Panc1 (cell line): Measurements from ENCODE around the gene PDZRN4. TPM values are rescaled to one million over a fixed set of nuclear protein-coding genes. Genes with fewer than 3 reads are reported as not detected.

Experiments used
- ATAC-seq: fragments of 200-7000 bp; cut with Tn5 transposase; 2 replicates; pipeline ENCODE4 v1.9.1; 2020; ENCODE audit warnings: mild to moderate bottlenecking, moderate library complexity
- BruUV-seq: library from RNA; stranded (reverse); fragments of 400-500 nt; replicated peaks from 2 replicates; lab custom pipeline; 2021; lab: Mats Ljungman, UMichigan
- CTCF ChIA-PET: fragments of 300-600 bp; sonication (Branson Sonifier 250); formaldehyde crosslinking; loops from one replicate; lab custom pipeline; 2022; ENCODE audit warnings: antibody characterized with exemption; lab: Charles Lee
- POLR2A ChIA-PET: fragments of 300-600 bp; sonication (Branson Sonifier 250); formaldehyde crosslinking; loops from one replicate; lab custom pipeline; 2022; ENCODE audit warnings: antibody characterized with exemption; lab: Charles Lee
- DNase-seq: peaks from one replicate; pipeline ENCODE4 v3.0.0-alpha.2; 2010; ENCODE audit warnings: low read depth, low spot score
- H3K27ac ChIP-seq: 2 replicates; pipeline ENCODE4 v1.5.1; 2011; ENCODE audit warnings: mild to moderate bottlenecking, low read length, inconsistent platforms
- H3K27me3 ChIP-seq: fragments of 200-500 bp; sonication (Bioruptor generic); 2 replicates; pipeline ENCODE4 v1.6.0; 2014; ENCODE audit warnings: low read length, inconsistent platforms; ENCODE audit not compliant: control insufficient read depth, insufficient read depth
- H3K36me3 ChIP-seq: fragments of 200-500 bp; sonication (Bioruptor generic); 2 replicates; pipeline ENCODE4 v1.5.1; 2014; ENCODE audit warnings: inconsistent platforms, mild to moderate bottlenecking, low read length, moderate library complexity; ENCODE audit not compliant: control insufficient read depth, insufficient read depth
- H3K4me1 ChIP-seq: 2 replicates; pipeline ENCODE4 v1.5.1; 2011; ENCODE audit warnings: inconsistent platforms, mild to moderate bottlenecking, low read length, moderate library complexity; ENCODE audit not compliant: control insufficient read depth, insufficient read depth
- H3K4me3 ChIP-seq, 2 experiments: 2 replicates each; pipeline ENCODE4 v1.5.1; 2011 to 2012; ENCODE audit warnings: low read depth in 2 of 2, low read length in 2 of 2, mild to moderate bottlenecking in 2 of 2, inconsistent platforms in 1 of 2, moderate library complexity in 1 of 2
- H3K9me3 ChIP-seq: fragments of 200-500 bp; sonication (Bioruptor generic); 2 replicates; pipeline ENCODE4 v1.5.1; 2014; ENCODE audit warnings: low read depth, mild to moderate bottlenecking, inconsistent platforms, low read length, moderate library complexity; ENCODE audit not compliant: control insufficient read depth, insufficient read depth
- POLR2AphosphoS5 ChIP-seq: IDR thresholded peaks from 2 replicates; pipeline ENCODE4 v1.6.1; 2012; ENCODE audit warnings: mild to moderate bottlenecking, low read depth, low read length, moderate library complexity
- SIN3A ChIP-seq: IDR thresholded peaks from 2 replicates; pipeline ENCODE4 v1.6.1; 2012; ENCODE audit warnings: low read depth, mild to moderate bottlenecking, low read length, moderate library complexity, borderline replicate concordance; ENCODE audit not compliant: insufficient read depth
- TCF7L2 ChIP-seq: IDR thresholded peaks from 2 replicates; pipeline ENCODE4 v1.6.1; 2011; ENCODE audit warnings: mild to moderate bottlenecking, low read depth, low read length, inconsistent platforms
- in situ Hi-C: cut with HindIII; loops from 2 replicates; pipeline ENCODE4 v1.10.0; 2016; ENCODE audit warnings: low sequenced_read_pairs, low pct_unique_long_range_greater_than_20kb
- intact Hi-C: fragments of 100-400 bp; cut with micrococcal nuclease; formaldehyde crosslinking; loops from one replicate; pipeline ENCODE4 v1.10.0; 2022; ENCODE audit not compliant: unreplicated experiment
- total RNA-seq: library from RNA; stranded (reverse); gene quantifications from one replicate; pipeline ENCODE4 v1.2.1, GENCODE V29; 2021; ENCODE audit not compliant: unreplicated experiment
- TF ChIP-seq, protein P1 (sequence below), 2 experiments: IDR thresholded peaks; 2 replicates each; pipeline ENCODE4 v1.6.1; 2011 to 2012; ENCODE audit warnings: low read depth in 2 of 2, control low read depth in 1 of 2, low read length in 1 of 2, mild to moderate bottlenecking in 1 of 2, moderate library complexity in 1 of 2; ENCODE audit not compliant: insufficient read depth in 1 of 2
- TF ChIP-seq, protein P2 (sequence below): fragments of 450-650 bp; IDR thresholded peaks from 2 replicates; pipeline ENCODE4 v1.5.1; 2017; ENCODE audit warnings: mild to moderate bottlenecking

Gene PDZRN4
- total RNA-seq, 1 experiment from 2014 or later, result not detected

DNA sequence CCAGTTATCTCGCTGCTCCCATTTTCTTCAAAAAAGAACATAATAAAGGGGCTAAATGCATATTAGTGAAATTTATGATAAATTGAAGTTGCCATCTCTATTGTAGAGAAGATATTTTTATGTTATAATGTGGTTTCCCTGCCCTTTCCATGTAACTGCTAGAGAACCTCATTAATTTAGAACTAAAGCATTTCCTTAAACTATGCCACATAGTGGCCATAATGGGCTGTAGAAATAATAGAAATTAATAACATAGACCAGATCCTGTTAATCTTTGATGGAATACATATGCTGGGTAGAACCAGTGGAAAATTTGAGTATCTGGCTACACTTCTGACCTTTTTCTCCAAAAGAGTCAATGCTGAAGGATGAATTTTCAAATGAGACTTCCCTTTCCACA is 376.7 kb downstream of the PDZRN4 start:
- Histone ChIP-seq H3K36me3 (no peaks in the 10 kb centered on the region), H3K27ac (no peak overlapping the region), H3K9me3 (no peaks in the 10 kb centered on the region), H3K27me3 (no peaks in the 10 kb centered on the region), H3K4me3 (no peak overlapping the region), H3K4me1 (no peaks in the 10 kb centered on the region)
- ChIA-PET POLR2A (no interaction called here), CTCF (no interaction called here)
- no peak for ATAC-seq
- in situ Hi-C loops (no loop called here), intact Hi-C loops (no loop called here)
- BruUV-seq, result no TSS peak
- no peak for TF ChIP-seq POLR2AphosphoS5
- TF ChIP-seq SIN3A, result no peak
- TF ChIP-seq TCF7L2, result no peak
- DNase-seq, result no peak

DNA sequence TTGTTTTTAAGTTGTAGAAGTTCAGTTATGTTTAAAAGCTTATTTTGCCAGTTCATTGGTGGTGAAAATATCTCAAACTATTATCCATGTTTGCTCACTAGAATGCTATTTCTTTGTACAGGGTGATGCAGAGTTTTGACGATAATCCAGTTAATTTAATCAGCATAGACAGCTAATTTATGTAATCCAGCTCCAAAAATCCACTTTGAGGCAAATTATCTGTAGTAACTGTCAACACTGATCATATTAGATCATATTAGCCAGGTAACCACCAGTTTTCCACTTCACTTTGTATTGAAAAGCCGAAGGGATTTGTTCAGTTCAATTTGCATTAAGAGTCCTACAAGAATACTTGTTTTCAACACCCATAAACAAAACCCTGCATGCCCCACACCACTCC is 378.6 kb downstream of the PDZRN4 start:
- H3K36me3 ChIP-seq, result no peaks in the 10 kb centered on the region
- ChIA-PET POLR2A (no interaction called here), CTCF (no interaction called here)
- intact Hi-C loops, result no loop called here
- no TSS peak for BruUV-seq
- H3K4me1 ChIP-seq, result no peaks in the 10 kb centered on the region
- H3K27ac ChIP-seq, result no peak overlapping the region
- in situ Hi-C loops, result no loop called here
- DNase-seq (no peak), ATAC-seq (no peak)
- no peaks in the 10 kb centered on the region for H3K27me3 ChIP-seq
- H3K4me3 ChIP-seq, result no peak overlapping the region
- no peak for TF ChIP-seq TCF7L2
- TF ChIP-seq SIN3A, result no peak
- TF ChIP-seq, protein P1, sequence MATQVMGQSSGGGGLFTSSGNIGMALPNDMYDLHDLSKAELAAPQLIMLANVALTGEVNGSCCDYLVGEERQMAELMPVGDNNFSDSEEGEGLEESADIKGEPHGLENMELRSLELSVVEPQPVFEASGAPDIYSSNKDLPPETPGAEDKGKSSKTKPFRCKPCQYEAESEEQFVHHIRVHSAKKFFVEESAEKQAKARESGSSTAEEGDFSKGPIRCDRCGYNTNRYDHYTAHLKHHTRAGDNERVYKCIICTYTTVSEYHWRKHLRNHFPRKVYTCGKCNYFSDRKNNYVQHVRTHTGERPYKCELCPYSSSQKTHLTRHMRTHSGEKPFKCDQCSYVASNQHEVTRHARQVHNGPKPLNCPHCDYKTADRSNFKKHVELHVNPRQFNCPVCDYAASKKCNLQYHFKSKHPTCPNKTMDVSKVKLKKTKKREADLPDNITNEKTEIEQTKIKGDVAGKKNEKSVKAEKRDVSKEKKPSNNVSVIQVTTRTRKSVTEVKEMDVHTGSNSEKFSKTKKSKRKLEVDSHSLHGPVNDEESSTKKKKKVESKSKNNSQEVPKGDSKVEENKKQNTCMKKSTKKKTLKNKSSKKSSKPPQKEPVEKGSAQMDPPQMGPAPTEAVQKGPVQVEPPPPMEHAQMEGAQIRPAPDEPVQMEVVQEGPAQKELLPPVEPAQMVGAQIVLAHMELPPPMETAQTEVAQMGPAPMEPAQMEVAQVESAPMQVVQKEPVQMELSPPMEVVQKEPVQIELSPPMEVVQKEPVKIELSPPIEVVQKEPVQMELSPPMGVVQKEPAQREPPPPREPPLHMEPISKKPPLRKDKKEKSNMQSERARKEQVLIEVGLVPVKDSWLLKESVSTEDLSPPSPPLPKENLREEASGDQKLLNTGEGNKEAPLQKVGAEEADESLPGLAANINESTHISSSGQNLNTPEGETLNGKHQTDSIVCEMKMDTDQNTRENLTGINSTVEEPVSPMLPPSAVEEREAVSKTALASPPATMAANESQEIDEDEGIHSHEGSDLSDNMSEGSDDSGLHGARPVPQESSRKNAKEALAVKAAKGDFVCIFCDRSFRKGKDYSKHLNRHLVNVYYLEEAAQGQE (IDR thresholded peaks at IDR 0.05; ENCODE audit: insufficient read depth in 1 of 2, low read depth in 2 of 2, low read length in 1 of 2), result no peak
- no peak for TF ChIP-seq POLR2AphosphoS5
- TF ChIP-seq, protein P2, sequence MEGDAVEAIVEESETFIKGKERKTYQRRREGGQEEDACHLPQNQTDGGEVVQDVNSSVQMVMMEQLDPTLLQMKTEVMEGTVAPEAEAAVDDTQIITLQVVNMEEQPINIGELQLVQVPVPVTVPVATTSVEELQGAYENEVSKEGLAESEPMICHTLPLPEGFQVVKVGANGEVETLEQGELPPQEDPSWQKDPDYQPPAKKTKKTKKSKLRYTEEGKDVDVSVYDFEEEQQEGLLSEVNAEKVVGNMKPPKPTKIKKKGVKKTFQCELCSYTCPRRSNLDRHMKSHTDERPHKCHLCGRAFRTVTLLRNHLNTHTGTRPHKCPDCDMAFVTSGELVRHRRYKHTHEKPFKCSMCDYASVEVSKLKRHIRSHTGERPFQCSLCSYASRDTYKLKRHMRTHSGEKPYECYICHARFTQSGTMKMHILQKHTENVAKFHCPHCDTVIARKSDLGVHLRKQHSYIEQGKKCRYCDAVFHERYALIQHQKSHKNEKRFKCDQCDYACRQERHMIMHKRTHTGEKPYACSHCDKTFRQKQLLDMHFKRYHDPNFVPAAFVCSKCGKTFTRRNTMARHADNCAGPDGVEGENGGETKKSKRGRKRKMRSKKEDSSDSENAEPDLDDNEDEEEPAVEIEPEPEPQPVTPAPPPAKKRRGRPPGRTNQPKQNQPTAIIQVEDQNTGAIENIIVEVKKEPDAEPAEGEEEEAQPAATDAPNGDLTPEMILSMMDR, result no peak
- H3K9me3 ChIP-seq, result no peaks in the 10 kb centered on the region

DNA sequence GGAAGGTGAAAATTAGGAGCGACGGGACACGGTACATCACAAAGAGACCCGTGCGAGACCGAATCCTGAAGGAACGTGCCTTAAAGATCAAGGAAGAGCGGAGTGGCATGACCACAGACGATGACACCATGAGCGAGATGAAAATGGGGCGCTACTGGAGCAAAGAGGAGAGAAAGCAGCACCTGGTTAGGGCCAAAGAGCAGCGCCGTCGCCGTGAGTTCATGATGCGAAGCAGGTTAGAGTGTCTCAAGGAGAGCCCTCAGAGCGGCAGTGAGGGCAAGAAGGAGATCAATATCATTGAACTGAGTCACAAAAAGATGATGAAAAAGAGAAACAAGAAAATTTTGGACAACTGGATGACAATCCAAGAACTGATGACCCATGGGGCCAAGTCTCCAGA is 385.3 kb downstream of the PDZRN4 start:
- no peak for DNase-seq
- Histone ChIP-seq H3K9me3 (no peaks in the 10 kb centered on the region), H3K27me3 (no peaks in the 10 kb centered on the region), H3K4me1 (no peaks in the 10 kb centered on the region), H3K36me3 (no peaks in the 10 kb centered on the region), H3K4me3 (no peak overlapping the region), H3K27ac (no peak overlapping the region)
- intact Hi-C loops, result no loop called here
- TF ChIP-seq SIN3A, result no peak
- TF ChIP-seq POLR2AphosphoS5, result no peak
- TF ChIP-seq, protein P1 (IDR thresholded peaks at IDR 0.05; ENCODE audit: insufficient read depth in 1 of 2, low read depth in 2 of 2, low read length in 1 of 2), result no peak
- no peak for TF ChIP-seq TCF7L2
- TF ChIP-seq, protein P2, result no peak
- in situ Hi-C loops, result no loop called here
- CTCF ChIA-PET, result no interaction called here
- POLR2A ChIA-PET, result no interaction called here
- BruUV-seq, result no TSS peak
- no peak for ATAC-seq
